GM19438 (cell line): ENCODE measurements around the gene IQCN.

Source experiments
- ATAC-seq: cut with Tn5 transposase; IDR thresholded peaks from one replicate; pipeline ENCODE4 v1.9.1; 2021; ENCODE audit warnings: low read depth; ENCODE audit not compliant: unreplicated experiment

Gene IQCN

DNA sequence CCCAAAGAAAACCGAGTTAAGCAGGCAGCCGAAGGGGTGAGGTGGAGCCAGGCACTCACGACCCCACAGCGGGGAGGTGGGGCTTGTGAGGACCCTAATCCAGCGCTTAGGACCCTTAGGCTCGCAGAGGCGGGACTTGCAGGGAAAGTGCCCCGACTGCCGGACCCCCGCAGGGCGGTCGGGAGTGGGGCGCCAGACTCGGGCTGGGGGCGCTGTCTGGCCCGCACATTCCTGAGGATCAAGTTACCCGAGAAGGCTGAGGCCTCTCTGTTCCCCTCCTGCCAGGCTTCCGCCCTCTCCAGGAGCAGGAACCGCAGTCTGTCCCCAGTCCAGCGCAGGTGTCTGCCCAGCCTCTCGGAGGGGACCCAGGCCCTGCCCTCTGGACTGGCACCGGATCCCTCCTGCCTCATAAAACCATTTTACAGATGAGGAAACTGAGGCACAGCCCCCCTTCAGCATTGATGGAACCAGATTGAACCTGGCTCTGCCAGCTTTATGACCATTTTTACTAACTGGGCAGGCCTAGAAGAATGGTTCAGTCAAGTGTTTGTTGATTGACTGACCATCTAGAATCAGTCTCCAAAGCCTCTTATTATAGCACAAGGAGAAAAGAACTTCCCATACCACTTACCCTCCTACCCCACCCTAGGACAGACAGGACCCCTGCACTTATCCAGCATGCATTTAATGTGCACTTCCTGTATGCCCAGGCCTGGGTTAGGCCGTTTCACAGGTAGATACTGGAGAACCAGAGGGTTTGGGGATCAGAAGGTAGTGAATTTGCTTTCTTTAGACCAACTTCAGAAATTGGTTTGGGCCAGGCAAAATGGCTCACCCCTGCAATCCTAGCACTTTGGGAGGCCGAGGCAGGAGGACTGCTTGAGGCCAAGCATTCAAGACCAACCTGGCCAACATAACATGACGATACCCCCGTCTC is 13.9 kb upstream of the IQCN start:
- no peak for ATAC-seq

DNA sequence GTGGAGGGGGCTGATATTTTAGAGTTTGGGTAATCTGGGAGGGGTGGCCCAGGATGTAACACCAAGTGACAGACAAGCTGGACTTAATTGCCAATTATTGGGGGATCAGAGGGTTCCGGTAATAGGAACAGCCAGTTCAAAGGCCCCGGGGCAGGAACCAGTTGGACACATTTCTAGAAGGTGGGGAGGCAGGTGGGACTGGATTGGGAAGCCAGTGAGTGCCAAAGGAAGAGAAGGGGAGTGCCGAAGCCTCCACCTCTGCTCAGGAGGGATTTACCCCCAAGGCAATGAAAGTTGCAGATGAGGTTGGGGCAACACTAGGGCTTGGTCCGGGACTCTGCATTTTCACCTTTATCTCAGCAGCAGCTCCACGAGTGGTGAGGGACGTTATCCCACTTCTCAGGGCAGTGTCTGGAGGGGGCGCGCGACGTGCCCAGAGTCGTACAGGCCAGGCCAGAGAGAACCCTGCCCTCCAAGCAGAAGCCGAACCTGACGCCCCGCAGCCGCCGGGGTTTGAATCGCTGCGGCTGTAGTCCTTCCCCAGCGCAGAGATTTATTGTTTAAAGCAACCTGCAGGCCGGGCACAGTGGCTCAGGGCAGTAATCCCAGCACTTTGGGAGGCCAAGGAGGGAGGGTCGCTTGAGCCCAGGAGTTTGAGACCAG is 12.9 kb upstream of the IQCN start:
- ATAC-seq: no peak

GRCh38 chr19:18284712-18285360 is 10.6 kb upstream of the IQCN start:
- ATAC-seq: no peak

DNA sequence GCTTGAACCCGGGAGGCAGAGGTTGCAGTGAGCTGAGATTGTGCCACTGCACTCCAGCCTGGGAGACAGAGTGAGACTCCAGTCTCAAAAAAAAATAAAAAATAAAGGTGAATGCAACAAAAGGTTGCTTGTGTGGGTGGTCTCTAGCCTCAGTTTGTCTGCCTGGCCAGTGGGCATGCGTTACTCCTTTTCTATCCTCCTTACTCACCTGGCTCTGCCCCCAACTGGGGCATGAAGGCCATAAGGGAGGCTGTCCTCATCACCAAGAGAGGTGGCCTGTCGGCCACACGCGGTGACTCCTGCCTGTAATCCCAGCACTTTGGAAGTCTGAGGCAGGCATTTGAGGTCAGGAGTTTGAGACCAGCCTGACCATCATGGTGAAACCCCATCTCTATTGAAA is 9.1 kb upstream of the IQCN start:
- no peak for ATAC-seq

GRCh38 chr19:18282788-18283141 is 8.5 kb upstream of the IQCN start:
- no peak for ATAC-seq

DNA sequence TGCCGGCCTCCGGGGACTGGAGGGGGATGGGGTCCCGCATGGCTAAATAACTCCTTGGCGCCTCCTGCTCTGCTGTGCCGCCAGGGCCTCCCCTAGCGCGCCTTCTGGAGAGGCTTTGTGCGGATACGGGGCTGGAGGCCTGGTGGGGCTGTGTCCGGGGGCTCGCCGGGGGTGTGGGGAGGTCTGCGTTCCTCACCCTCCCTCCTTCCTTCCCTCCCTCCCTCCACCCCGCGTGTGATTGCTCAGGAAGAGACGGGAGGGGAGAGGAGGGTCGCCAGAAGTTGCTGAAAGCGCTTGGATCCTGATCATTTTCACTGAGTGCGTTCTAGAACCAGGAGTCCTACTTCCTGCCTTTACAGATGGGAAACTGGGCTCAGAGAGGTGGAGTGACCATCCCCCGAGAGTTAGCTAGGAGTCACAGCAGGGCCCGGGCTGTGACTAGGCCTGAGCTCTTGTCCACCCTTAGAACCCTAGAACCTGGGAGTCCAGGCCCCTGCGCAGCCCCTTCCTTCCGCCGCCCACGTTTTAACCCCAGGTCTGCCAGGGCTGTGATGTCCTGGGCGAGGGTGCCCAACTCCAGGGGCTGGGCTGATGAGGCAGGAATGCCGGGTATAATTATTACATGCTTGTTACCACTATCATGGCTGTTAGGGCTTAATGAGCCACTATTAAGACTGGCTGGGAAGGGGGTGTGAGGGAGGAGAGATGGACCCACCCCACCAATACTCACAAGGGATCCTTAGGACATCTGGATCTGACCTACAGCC is 8.0 kb upstream of the IQCN start:
- peak; percentile 21 for ATAC-seq

DNA sequence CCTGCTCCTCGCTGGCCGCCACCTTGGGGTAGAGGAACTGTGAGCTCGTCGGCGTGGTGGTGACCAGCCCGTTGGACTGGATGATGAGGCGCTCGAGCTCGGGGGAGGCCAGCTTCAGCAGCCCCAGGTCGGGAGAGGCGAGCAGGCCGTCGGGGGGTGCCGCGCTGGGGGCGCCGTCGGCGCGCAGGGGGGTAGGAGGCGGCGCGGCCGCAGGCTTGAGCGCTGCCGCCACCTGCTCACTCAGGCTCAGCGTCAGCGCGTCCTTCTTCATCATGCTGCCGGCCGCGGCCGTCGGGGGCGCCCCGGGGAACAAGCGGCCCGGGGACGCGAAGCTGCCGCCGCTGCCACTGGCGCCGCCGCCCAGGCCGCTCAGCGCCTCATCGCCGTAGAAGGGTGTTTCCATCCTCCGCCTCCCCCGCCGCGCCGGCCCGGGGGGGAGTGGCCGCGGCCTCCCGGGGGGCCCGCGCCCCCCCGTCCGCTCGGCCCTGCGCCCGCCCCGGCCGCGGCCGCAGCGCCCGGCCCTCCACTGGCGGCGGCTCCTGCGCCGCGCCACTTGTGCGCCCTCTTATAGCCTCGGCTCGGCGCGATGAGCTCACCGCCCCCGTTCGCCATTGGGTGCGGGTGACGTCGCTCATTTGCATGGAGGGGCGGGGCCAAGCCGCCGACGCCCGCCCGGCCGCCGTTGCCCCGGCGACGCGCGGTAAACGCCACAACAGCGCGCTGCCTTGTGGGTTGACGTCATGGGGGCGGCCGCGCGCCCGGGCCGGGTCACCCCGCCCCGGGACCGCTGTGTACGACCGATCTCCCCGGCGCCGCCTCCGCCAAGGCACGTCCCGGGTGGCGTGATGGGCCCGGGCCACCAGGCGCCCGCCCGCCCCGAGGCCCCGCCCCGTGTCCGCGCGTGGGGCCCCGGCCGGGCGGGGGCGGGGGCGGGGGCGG is 7.1 kb upstream of the IQCN start, which contains the start of gene JUND:
Gene JUND, minus strand, starts transcription at position 541 of the 939 bp plus-strand sequence. Its CDS starts 138 bp downstream, at position 403.
- peak; percentile 57 for ATAC-seq

GRCh38 chr19:18280247-18281081 is 6.2 kb upstream of the IQCN start:
- ATAC-seq: no peak

GRCh38 chr19:18279516-18280246 is 5.4 kb upstream of the IQCN start:
- no peak for ATAC-seq

DNA sequence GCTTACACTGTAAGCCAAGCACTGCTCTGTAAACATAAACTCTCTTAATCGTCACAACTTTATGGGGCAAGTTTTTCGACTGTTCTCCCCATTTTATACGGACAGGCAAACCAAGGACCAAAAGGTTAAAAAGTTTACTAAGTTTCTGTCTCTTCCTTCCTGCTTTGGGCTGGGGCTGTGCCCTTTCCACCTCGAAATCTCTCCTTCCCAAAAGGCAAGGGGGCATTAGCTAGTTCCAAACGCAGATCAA is 4.9 kb upstream of the IQCN start:
- no peak for ATAC-seq

DNA sequence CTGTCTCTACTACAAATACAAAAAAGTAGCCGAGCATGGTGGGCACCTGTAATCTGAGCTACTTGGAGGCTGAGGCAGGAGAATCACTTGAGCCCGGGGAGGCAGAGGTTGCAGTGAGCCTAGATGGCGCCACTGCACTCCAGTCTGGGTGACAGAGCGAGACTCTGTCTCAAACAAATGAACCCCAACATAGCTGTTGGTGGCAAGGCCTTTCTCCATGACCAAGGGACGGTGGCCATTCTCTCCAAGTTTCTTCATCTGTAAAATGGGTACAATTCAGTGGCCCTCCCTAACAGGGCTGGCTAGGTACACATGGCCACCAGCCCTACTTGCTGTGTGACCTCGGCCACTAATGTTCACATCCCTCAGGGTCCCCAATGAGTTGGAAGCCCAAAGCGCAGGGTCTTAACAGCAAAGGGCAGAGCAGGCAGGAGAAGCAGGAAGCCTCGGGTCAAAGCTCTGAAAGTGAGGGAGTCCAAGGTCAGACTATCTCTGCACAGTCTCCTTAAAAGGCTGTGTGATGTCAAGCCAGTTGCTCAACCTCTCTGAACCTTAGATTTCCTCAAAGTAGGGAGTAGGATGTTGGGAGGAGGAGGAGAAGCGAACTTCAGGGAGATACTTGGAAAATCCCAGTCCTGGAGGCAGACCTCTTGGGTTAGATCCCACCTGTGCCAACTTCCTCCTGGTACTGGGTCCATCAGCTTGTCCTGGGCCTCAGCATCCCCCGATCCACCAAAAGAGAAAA is 4.4 kb upstream of the IQCN start:
- ATAC-seq: no peak

- no peak for ATAC-seq
Observed at GRCh38 chr19:18274781-18275356, 617 bp upstream of the IQCN start.

- ATAC-seq: no peak
Observed at GRCh38 chr19:18273561-18274218, 562 bp downstream of the IQCN start.

- ATAC-seq: no peak
Observed at GRCh38 chr19:18271433-18271841, 2.8 kb downstream of the IQCN start.

GRCh38 chr19:18270326-18270725 is 3.9 kb downstream of the IQCN start:
- no peak for ATAC-seq

DNA sequence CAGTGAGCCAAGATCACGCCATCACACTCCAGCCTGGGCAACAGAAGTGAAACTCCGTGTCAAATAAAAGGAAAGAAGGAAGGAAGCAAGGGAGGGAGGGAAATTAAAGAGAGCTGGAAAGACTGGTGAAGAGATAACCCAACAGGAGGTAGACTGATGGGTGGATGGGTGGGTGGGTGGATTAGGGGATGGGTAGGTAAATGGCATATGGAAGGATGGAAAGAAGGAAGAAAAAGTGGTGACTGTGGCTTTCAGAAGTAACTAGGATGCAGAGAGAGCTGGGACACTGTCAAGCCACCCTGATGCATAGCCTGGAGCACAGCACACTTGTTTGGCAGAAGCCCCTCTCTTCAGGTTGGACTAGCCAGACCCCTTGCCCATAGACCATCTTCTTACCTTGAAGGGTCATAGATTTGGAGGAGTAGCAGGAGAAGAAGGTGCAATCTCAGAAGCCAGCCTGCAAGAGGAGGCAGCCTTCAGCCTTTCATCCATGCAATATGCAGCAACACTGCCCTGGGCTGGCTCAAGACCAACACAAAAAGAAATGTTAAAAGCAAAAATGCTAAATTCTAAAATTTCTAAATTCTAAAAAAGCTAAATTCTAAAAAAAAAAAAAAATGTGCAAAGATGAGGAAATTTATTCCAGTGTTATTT is 5.1 kb downstream of the IQCN start:
- no peak for ATAC-seq
